Breast epithelium (tissue), 4 donors: ENCODE measurements around the gene KCNJ12. TPM values are rescaled to one million over a fixed set of nuclear protein-coding genes. Genes with fewer than 3 reads are reported as not detected.
"Not testable (repeated sequence)": the region's sequence is repeated elsewhere in the genome, so short reads cannot be mapped to it uniquely, and the experiment has no call there.

Experiments
- DNase-seq, 2 donors: peaks; one replicate each; pipeline ENCODE4 v3.0.0-alpha.2; 2019; ENCODE audit warnings: low spot score in 2 of 2
- H3K27ac ChIP-seq, 2 donors: fragments of 200-600 bp; sonication (generic) in 1 of 2; one replicate each; pipeline ENCODE4 v1.5.1; 2016 to 2019; ENCODE audit warnings: mild to moderate bottlenecking in 1 of 2
- H3K27me3 ChIP-seq, 2 donors: fragments of 200-600 bp; sonication (generic) in 1 of 2; one replicate each; pipeline versions ENCODE4 v1.5.1 to v1.6.0; 2017 to 2019; ENCODE audit warnings: control low read depth in 1 of 2, mild to moderate bottlenecking in 1 of 2
- H3K36me3 ChIP-seq: fragments of 200-600 bp; one replicate; pipeline ENCODE4 v1.5.1; 2019
- H3K4me1 ChIP-seq, 2 donors: fragments of 200-600 bp; sonication (generic); one replicate each; pipeline ENCODE4 v1.5.1; 2016 to 2019; ENCODE audit warnings: control low read depth in 1 of 2
- H3K4me3 ChIP-seq, 3 donors: fragments of 200-600 bp; sonication (generic); 1 replicate in 2 of 3; 2 replicates in 1 of 3; pipeline ENCODE4 v1.5.1; 2016 to 2019; ENCODE audit warnings: mild to moderate bottlenecking in 3 of 3, moderate library complexity in 2 of 3
- H3K9me3 ChIP-seq, 2 donors: fragments of 200-600 bp; sonication (generic) in 1 of 2; one replicate each; pipeline ENCODE4 v1.5.1; 2016 to 2019; ENCODE audit warnings: control low read depth in 1 of 2
- POLR2A ChIP-seq: fragments of 450-650 bp; IDR thresholded peaks from one replicate; pipeline ENCODE4 v1.6.1; 2016; ENCODE audit warnings: antibody characterized with exemption, mild to moderate bottlenecking, moderate library complexity
- POLR2AphosphoS5 ChIP-seq, 3 donors: sonication (generic); formaldehyde crosslinking; IDR thresholded peaks; one replicate each; pipeline ENCODE4 v1.6.1; 2017; ENCODE audit warnings: antibody characterized with exemption in 3 of 3
- intact Hi-C: fragments of 100-400 bp; cut with DNase I; formaldehyde crosslinking; loops from one replicate; pipeline ENCODE4 v1.15.1; 2023; ENCODE audit warnings: low total_unique reads
- total RNA-seq, 3 donors: library from RNA; depleted of rRNA; stranded (reverse); fragments of >200 nt; gene quantifications; one replicate each; pipeline ENCODE4 v1.1.0, GENCODE V29; 2016
- TF ChIP-seq, protein P1 (sequence below), 3 donors: fragments of 450-650 bp; IDR thresholded peaks; one replicate each; pipeline ENCODE4 v1.5.1; 2016 to 2017; ENCODE audit warnings: antibody characterized with exemption in 3 of 3, mild to moderate bottlenecking in 3 of 3, moderate library complexity in 3 of 3

Gene KCNJ12
- total RNA-seq, 3 donors from 2014 or later = 0.73 to 1.4 (median 0.98) TPM

DNA sequence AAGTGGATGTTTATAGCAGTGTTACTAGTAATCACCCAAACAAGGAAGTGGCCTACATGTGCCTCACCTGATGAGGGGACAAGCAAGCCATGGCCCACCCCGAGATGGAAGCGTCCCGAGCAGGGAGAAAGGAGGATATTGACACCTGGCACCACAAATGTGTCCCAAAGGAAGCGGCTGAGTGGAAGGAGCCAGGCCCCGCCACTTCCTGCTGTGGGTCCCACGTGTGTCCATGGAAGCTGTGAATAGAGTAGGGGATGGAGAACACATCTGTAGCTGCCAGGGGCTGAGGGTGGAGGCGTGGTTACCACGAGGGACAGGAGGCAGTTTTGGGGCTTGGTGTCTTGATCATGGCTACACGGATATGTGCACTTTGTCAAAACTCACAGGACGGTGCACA is 49.2 kb downstream of the KCNJ12 start:
- Histone ChIP-seq H3K4me3 (no peak overlapping the region), H3K36me3 (no peaks in the 10 kb centered on the region), H3K4me1 (no peaks in the 10 kb centered on the region), H3K9me3 (no peaks in the 10 kb centered on the region), H3K27ac (no peak overlapping the region), H3K27me3 (no peaks in the 10 kb centered on the region)
- TF ChIP-seq POLR2AphosphoS5 (IDR thresholded peaks at IDR 0.05) = no peak
- TF ChIP-seq, protein P1, sequence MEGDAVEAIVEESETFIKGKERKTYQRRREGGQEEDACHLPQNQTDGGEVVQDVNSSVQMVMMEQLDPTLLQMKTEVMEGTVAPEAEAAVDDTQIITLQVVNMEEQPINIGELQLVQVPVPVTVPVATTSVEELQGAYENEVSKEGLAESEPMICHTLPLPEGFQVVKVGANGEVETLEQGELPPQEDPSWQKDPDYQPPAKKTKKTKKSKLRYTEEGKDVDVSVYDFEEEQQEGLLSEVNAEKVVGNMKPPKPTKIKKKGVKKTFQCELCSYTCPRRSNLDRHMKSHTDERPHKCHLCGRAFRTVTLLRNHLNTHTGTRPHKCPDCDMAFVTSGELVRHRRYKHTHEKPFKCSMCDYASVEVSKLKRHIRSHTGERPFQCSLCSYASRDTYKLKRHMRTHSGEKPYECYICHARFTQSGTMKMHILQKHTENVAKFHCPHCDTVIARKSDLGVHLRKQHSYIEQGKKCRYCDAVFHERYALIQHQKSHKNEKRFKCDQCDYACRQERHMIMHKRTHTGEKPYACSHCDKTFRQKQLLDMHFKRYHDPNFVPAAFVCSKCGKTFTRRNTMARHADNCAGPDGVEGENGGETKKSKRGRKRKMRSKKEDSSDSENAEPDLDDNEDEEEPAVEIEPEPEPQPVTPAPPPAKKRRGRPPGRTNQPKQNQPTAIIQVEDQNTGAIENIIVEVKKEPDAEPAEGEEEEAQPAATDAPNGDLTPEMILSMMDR (IDR thresholded peaks at IDR 0.05) = no peak
- TF ChIP-seq POLR2A = no peak
- DNase-seq = no peak
- intact Hi-C loops = no loop called here

- Histone ChIP-seq H3K27ac (no peak overlapping the region), H3K9me3 (no peaks in the 10 kb centered on the region), H3K27me3 (no peaks in the 10 kb centered on the region), H3K4me3 (no peak overlapping the region), H3K36me3 (no peaks in the 10 kb centered on the region), H3K4me1 (no peaks in the 10 kb centered on the region)
- TF ChIP-seq POLR2A = no peak
- no peak for TF ChIP-seq POLR2AphosphoS5 (IDR thresholded peaks at IDR 0.05)
- TF ChIP-seq, protein P1 (IDR thresholded peaks at IDR 0.05) = no peak
- intact Hi-C loops = no loop called here
- DNase-seq = no peak
Measured at GRCh38 chr17:21425736-21426135, 49.6 kb downstream of the KCNJ12 start.

DNA sequence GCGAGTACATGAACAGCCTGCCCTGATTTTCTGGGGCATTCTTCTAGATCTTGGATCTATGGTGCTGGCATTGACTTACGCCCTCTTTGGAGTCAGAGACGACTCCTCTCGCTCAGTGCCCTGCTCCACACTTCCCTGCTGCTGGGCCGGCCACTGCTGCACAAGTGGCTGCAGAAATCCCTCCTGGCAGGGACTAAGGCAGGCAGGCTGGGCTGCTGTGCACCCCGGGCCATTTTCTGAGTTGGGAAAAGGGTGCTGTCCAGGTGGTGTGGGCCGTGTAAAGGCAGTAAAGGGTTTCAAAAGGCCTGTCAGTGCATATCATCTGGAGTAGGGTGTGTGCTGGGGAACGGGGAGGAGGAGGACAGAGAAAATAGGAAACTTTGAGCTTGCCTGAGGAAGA is 50.1 kb downstream of the KCNJ12 start:
- H3K4me3 ChIP-seq, H3K36me3 ChIP-seq, DNase-seq, H3K27ac ChIP-seq, H3K4me1 ChIP-seq, H3K9me3 ChIP-seq, H3K27me3 ChIP-seq, intact Hi-C loops: not testable (repeated sequence)

DNA sequence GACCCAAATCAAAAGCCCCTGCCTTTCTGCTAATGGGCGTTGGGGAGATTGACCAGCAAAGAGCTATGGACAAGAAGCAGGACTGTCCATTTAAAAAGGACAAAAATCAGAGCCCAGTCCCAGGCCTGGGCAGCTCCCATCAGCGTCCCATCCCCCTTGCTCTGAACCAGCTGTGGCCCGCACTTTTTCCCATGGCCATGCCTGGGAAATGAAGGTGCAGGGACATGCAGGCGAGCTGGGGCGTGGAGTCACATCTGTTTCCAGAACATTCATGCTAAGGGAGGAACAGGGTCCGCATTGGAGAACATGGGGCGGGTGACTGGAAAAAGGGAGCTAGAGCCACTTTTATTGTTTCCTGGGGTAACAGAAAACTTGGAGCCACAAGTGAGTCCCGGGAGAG is 50.7 kb downstream of the KCNJ12 start:
- H3K9me3 ChIP-seq, H3K4me3 ChIP-seq, H3K36me3 ChIP-seq, intact Hi-C loops, H3K4me1 ChIP-seq, DNase-seq, H3K27me3 ChIP-seq, H3K27ac ChIP-seq: not testable (repeated sequence)

GRCh38 chr17:21427727-21428126 is 51.6 kb downstream of the KCNJ12 start:
- H3K4me3 ChIP-seq, H3K27me3 ChIP-seq, DNase-seq, H3K4me1 ChIP-seq, H3K36me3 ChIP-seq, H3K27ac ChIP-seq, H3K9me3 ChIP-seq, intact Hi-C loops: not testable (repeated sequence)

DNA sequence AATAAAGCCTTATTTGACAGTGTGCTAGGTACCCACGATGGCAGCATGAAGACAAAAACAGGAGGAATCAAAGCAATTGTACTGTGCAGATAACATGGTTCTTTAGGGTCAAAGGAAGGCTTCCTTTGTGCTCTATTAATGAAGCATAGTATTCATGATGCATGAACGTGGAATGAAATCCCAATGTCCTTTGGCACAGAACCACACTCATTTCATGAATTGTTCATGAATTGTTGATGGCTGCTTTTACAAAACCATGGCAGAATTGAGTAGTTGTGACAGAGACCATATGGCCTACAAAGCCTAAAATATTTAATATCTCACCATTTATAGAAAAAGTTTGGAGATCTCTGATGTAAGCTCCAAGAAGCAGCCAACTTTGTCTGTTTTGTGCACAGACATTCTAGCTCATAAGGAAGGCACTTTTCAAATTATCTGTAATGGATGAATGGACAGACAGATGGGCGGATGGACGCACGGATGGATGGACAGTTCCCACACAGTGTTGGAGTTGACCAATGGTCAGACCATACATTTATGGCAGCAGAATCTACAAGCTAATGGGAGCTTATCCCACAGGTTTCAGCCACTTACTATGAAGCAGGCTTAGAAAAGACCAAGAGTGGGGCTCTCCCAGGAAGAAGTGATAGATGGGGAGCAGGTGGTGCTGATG is 52.7 kb downstream of the KCNJ12 start:
- H3K27me3 ChIP-seq, H3K4me3 ChIP-seq, H3K4me1 ChIP-seq, DNase-seq, H3K27ac ChIP-seq, H3K36me3 ChIP-seq, H3K9me3 ChIP-seq, intact Hi-C loops: not testable (repeated sequence)

- intact Hi-C loops, H3K9me3 ChIP-seq, H3K36me3 ChIP-seq, H3K27ac ChIP-seq, DNase-seq, H3K4me1 ChIP-seq, H3K4me3 ChIP-seq, H3K27me3 ChIP-seq: not testable (repeated sequence)
Measured at GRCh38 chr17:21429921-21430628, 53.9 kb downstream of the KCNJ12 start.

DNA sequence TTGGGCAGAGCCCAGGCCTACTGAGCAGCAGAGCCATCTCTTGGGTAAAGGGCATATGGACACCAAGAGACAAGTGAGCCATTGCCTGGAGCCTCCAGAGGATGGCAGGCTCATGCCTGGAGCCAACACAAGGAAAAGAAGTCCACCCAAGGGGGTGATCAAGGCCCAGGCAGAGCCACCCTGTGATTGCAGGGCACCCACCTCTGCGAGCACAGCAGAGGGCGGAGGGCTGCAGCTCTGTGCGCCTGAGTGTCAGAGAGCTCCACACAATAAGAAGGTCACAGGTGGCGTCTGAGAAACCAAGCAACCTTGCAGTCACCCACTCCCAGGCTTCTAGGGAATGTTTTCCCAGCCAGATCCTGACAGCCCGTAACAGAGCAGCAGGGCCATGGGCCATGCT is 57.8 kb downstream of the KCNJ12 start:
- H3K27ac ChIP-seq, H3K4me3 ChIP-seq, intact Hi-C loops, H3K4me1 ChIP-seq, H3K36me3 ChIP-seq, H3K9me3 ChIP-seq, DNase-seq, H3K27me3 ChIP-seq: not testable (repeated sequence)

GRCh38 chr17:21434976-21435375 is 58.8 kb downstream of the KCNJ12 start:
- H3K4me1 ChIP-seq, H3K9me3 ChIP-seq, H3K4me3 ChIP-seq, H3K27ac ChIP-seq, H3K36me3 ChIP-seq, DNase-seq, H3K27me3 ChIP-seq, intact Hi-C loops: not testable (repeated sequence)

DNA sequence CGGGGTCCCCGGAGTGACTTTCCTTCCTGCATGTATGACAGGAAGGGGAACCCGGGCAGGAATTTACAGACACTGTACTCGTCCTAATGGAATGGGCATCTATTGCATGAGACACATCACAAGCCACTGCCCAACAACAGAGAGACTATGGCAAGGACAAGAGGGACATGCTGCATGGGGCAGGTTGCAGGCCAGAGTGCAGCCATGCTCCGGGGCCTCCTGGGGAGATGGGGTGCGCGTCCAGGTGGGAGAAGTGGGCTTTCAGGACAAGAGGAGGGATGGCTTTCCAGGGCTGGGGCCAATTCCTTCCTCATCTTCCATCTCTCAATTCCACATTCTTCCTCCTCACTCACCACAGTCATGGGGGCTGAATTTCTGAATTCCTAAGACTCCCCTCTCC is 60.3 kb downstream of the KCNJ12 start:
- intact Hi-C loops, H3K9me3 ChIP-seq, H3K27ac ChIP-seq, H3K36me3 ChIP-seq, H3K4me1 ChIP-seq, DNase-seq, H3K27me3 ChIP-seq, H3K4me3 ChIP-seq: not testable (repeated sequence)
